GM12875 (cell line): ENCODE measurements around the gene PUS3.
A peak's percentile ranks its signal among the peaks of the same experiment; 100 is the strongest.

Experiments
- H3K4me3 ChIP-seq: one replicate; pipeline ENCODE4 v1.5.1; 2011; ENCODE audit warnings: low read depth, low read length, control low read depth
- TF ChIP-seq, protein P1 (sequence below): IDR thresholded peaks from 2 replicates; pipeline ENCODE4 v1.5.1; 2011; ENCODE audit warnings: low read depth, mild to moderate bottlenecking, control low read depth, inconsistent platforms, low read length, moderate library complexity, borderline replicate concordance; ENCODE audit not compliant: insufficient read depth

The PUS3 gene

DNA sequence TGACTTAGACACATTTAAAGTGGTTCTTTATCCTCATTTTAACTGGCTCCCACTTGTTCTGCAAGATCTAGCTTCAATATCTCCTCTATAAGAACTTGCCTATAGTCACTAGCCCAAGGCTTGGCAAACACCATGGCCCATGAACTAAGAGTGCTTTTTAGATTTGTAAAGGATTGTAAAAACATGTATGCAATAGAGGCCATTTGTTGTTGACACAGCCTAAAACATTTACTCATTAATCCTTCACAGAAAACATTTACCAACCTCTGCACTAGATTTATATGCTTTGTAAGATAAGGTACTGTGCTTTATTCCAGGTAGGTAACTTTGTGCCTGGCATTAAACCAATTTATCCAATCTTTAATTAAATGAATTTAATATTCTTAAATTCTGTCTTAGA, 10.0 kb downstream of the PUS3 start:
- TF ChIP-seq, protein P1, sequence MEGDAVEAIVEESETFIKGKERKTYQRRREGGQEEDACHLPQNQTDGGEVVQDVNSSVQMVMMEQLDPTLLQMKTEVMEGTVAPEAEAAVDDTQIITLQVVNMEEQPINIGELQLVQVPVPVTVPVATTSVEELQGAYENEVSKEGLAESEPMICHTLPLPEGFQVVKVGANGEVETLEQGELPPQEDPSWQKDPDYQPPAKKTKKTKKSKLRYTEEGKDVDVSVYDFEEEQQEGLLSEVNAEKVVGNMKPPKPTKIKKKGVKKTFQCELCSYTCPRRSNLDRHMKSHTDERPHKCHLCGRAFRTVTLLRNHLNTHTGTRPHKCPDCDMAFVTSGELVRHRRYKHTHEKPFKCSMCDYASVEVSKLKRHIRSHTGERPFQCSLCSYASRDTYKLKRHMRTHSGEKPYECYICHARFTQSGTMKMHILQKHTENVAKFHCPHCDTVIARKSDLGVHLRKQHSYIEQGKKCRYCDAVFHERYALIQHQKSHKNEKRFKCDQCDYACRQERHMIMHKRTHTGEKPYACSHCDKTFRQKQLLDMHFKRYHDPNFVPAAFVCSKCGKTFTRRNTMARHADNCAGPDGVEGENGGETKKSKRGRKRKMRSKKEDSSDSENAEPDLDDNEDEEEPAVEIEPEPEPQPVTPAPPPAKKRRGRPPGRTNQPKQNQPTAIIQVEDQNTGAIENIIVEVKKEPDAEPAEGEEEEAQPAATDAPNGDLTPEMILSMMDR = no peak
- no peak overlapping the region for H3K4me3 ChIP-seq

DNA sequence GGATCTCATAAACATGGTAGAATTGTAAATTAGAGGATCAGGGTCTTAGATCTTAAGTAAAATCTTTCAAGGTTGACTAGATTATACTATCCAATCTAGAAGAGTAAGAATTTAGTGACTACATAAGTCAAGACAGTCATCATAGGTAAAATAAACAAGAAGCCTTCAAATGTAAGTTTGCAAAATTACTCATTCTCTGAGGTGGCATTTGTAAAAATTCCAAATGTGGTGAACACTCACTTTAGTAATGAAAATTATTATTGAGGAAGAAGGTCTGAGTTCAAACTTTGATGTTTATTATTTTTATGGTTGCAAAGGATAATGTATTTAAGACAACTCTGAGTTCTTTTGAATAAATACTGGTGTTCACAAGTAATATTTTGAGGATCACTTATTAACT, 10.9 kb downstream of the PUS3 start:
- no peak overlapping the region for H3K4me3 ChIP-seq
- TF ChIP-seq, protein P1 = no peak

DNA sequence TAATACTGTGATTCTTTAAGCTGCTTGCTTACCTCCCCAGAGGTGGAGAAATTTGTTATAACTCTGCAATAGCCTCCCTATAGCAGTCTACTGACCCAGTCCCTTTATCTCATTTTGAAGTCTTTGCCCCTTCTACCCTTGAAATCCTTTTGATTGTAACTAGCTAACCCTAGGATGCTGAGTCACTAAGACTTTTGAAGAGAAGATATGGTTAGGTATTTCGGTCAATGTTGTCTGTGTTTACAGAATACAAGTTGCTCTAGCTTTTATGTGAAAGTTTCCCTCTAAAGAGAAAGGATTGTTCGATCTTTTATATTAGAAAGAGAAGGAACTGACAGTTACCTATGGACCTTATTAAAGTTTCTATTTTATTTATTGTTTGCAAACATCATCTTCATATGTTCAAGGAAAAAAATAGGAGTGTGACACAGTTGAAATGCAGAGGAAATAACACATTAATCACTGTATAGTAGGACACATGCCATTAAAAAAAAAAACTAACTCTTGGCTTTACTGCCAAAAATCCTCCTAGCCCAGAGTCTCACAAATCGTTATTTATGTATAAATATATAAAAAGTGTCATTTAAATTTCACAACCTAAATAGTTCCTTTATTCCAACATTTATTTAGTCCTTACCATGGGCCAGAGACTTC, 12.4 kb downstream of the PUS3 start:
- H3K4me3 ChIP-seq = no peak overlapping the region
- TF ChIP-seq, protein P1 = no peak

DNA sequence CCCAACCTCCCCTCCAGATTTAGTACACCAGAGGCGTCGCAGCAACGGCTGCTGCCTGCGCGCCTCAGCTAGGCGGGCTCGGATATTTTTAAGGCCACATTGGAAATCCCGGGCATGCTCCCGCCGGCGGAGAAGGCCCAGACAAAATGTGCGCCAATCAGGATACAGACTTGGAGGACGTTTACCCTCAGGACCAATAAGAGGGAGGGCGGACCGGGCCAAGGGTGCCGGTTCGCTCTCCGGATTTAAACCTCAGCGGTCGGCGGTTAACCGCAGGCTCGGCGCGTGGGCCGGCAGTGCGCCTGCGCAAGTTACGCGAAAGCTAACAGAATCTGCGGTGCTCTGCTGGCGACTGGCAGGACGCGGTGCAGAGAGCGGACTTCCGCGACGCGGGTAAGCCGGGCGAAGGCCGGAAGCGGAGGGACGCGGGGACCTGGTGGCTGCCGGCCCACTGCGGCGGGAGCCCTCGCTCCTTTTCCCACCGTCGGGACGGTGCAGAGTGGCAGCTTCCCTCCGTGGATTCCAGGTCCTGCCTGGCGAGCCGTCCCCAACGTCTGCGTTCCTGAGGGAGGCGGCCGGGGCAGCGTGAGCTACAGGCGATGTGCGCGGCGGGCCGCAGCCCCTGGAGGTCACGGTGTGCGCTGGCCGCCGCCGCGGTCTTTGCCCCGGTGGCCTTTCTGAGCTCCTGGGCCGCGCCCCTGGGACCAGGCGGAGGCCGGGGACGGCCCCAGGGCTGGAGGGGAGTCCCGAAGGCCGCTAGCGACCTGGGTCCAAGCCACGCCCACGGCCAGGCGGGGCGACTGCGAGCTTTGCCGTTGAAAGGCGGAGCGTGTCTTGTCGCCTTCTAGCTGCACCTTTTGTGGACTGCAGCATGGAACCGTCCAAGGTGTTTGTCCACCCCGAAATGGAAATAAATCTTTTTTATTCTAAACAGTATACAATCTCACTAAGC, 15.4 kb downstream of the PUS3 start, which contains the start of gene HYLS1:
Gene HYLS1 (plus strand): TSS at position 296 of the 952 bp plus-strand sequence. CDS start 11,701 bp downstream, outside the sequence.
- H3K4me3 ChIP-seq = peak within 1 kb of the TSS; percentile 98
- TF ChIP-seq, protein P1 = peak; percentile 16; the same call in 1 of the 2 replicates

DNA sequence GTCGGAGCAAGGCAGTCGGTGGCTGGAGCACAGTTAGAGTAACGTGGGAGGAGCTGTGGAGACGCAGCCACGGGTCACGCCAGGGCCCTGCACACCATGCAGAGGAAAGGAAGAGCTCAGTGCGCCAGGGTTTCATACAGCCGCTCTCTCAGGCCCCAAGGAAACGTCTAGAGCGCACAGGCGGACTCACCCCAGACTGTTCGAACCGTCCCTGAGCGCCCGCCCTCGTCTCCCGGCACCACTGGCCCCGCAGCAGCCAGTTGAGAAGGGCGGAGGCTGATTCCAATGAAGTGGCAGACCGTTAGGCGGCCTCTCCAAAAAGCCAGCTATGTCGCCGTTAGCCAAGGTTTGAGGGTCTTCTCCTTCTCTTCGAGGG, 16.0 kb downstream of the PUS3 start:
- TF ChIP-seq, protein P1 = no peak
- peak overlapping the region; percentile 98 for H3K4me3 ChIP-seq

DNA sequence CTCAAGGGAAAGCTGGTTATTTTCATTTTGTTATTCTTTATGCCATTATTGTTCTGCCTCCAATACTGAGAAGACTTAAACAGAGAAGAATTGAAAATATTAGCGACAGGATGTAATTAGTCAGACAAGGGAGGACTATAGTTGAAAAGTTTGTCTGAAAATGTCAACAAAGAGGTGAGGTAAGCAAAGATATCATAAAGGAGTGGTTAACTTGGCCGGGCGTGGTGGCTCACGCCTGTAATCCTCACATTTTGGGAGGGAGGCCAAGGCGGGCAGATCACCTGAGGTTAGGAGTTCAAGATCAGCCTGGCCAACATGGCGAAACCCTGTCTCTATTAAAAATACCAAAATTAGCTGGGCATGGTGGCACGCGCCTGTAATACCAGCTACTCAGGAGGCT, 19.6 kb downstream of the PUS3 start:
- TF ChIP-seq, protein P1 = no peak

More for the DNA sequence above, 19.6 kb downstream of the PUS3 start:
- no peak overlapping the region for H3K4me3 ChIP-seq
